ENCODE data around the gene NMT2. TPM values are rescaled to one million over a fixed set of nuclear protein-coding genes. Genes with fewer than 3 reads are reported as not detected.

NMT2 gene
- total and polyA plus RNA-seq, 2 experiments from 2014 or later = 15.0 to 23.4 TPM

- H3K4me1 ChIP-seq (ENCODE audit: insufficient read depth) = peaks cover 8% of the 10 kb centered on the region
- H3K9me3 ChIP-seq (ENCODE audit: low read depth) = no peaks in the 10 kb centered on the region
- DNase-seq (ENCODE audit: low spot score) = no peak
- no peaks in the 10 kb centered on the region for H3K9me2 ChIP-seq (replicated peaks; ENCODE audit: insufficient read depth)
- no peaks in the 10 kb centered on the region for H3K27me3 ChIP-seq
- H3K79me2 ChIP-seq = no peaks in the 10 kb centered on the region
- WGBS (ENCODE audit: low lambda C conversion rate, missing lambda C conversion rate) = 80% methylated on average over 2 of the region's 2 CpGs
- no peak overlapping the region for H3K27ac ChIP-seq
- H3K36me3 ChIP-seq (replicated peaks; ENCODE audit: insufficient read depth, low read depth) = no peaks in the 10 kb centered on the region
- no peak overlapping the region for H3K4me2 ChIP-seq
- no peak overlapping the region for H3K4me3 ChIP-seq
- no peaks in the 10 kb centered on the region for H4K20me1 ChIP-seq (ENCODE audit: insufficient read depth, poor library complexity, severe bottlenecking)
- H2AFZ ChIP-seq = no peak overlapping the region
- TF ChIP-seq EZH2phosphoT487 (IDR thresholded peaks at IDR 0.05; ENCODE audit: low read depth, severe bottlenecking, unreplicated experiment) (no peak), EZH2 (IDR thresholded peaks at IDR 0.05; ENCODE audit: borderline replicate concordance) (no peak), CTCF (IDR thresholded peaks at IDR 0.05; ENCODE audit: poor library complexity) (no peak)
Observed at GRCh38 chr10:15197276-15197675, 28.8 kb upstream of the NMT2 start.

GRCh38 chr10:15196021-15196834 is 27.7 kb upstream of the NMT2 start:
- no peaks in the 10 kb centered on the region for H3K9me2 ChIP-seq (replicated peaks; ENCODE audit: insufficient read depth)
- DNase-seq (ENCODE audit: low spot score) = no peak
- H3K79me2 ChIP-seq = no peaks in the 10 kb centered on the region
- H3K9me3 ChIP-seq (ENCODE audit: low read depth) = no peaks in the 10 kb centered on the region
- H4K20me1 ChIP-seq (ENCODE audit: insufficient read depth, poor library complexity, severe bottlenecking) = no peaks in the 10 kb centered on the region
- no peak overlapping the region for H2AFZ ChIP-seq
- 73% methylated on average over 12 of the region's 12 CpGs for WGBS (ENCODE audit: low lambda C conversion rate, missing lambda C conversion rate)
- no peak overlapping the region for H3K4me2 ChIP-seq
- H3K27me3 ChIP-seq = no peaks in the 10 kb centered on the region
- no peak overlapping the region for H3K4me3 ChIP-seq
- TF ChIP-seq EZH2phosphoT487 (IDR thresholded peaks at IDR 0.05; ENCODE audit: low read depth, severe bottlenecking, unreplicated experiment) (no peak), CTCF (IDR thresholded peaks at IDR 0.05; ENCODE audit: poor library complexity) (no peak), EZH2 (IDR thresholded peaks at IDR 0.05; ENCODE audit: borderline replicate concordance) (no peak)
- no peaks in the 10 kb centered on the region for H3K36me3 ChIP-seq (replicated peaks; ENCODE audit: insufficient read depth, low read depth)
- H3K4me1 ChIP-seq (ENCODE audit: insufficient read depth) = peaks cover 3% of the 10 kb centered on the region
- H3K27ac ChIP-seq = no peak overlapping the region

- Histone ChIP-seq H2AFZ (no peak overlapping the region), H3K4me3 (no peak overlapping the region), H3K27me3 (no peaks in the 10 kb centered on the region), H3K79me2 (no peaks in the 10 kb centered on the region), H4K20me1 (ENCODE audit: insufficient read depth, poor library complexity, severe bottlenecking) (no peaks in the 10 kb centered on the region), H3K4me1 (ENCODE audit: insufficient read depth) (no peaks in the 10 kb centered on the region), H3K9me2 (replicated peaks; ENCODE audit: insufficient read depth) (no peaks in the 10 kb centered on the region), H3K27ac (no peak overlapping the region), H3K36me3 (replicated peaks; ENCODE audit: insufficient read depth, low read depth) (no peaks in the 10 kb centered on the region), H3K4me2 (no peak overlapping the region), H3K9me3 (ENCODE audit: low read depth) (no peaks in the 10 kb centered on the region)
- DNase-seq (ENCODE audit: low spot score) = no peak
- TF ChIP-seq CTCF (IDR thresholded peaks at IDR 0.05; ENCODE audit: poor library complexity) (no peak), EZH2 (IDR thresholded peaks at IDR 0.05; ENCODE audit: borderline replicate concordance) (no peak), EZH2phosphoT487 (IDR thresholded peaks at IDR 0.05; ENCODE audit: low read depth, severe bottlenecking, unreplicated experiment) (no peak)
- 93% methylated on average over 11 of the region's 11 CpGs for WGBS (ENCODE audit: low lambda C conversion rate, missing lambda C conversion rate)
Observed at GRCh38 chr10:15189133-15189885, 20.8 kb upstream of the NMT2 start.

All from hepatocyte (in vitro differentiated cells).